NT2/D1 (cell line): ENCODE results near the gene SYT2.

Source experiments
- YY1 ChIP-seq: IDR thresholded peaks from 2 replicates; pipeline ENCODE4 v1.6.1; 2011; ENCODE audit not compliant: insufficient read length, insufficient read depth
- ZNF274 ChIP-seq: IDR thresholded peaks from 2 replicates; pipeline ENCODE4 v1.6.1; 2011; ENCODE audit warnings: mild to moderate bottlenecking, low read depth, low read length

DNA sequence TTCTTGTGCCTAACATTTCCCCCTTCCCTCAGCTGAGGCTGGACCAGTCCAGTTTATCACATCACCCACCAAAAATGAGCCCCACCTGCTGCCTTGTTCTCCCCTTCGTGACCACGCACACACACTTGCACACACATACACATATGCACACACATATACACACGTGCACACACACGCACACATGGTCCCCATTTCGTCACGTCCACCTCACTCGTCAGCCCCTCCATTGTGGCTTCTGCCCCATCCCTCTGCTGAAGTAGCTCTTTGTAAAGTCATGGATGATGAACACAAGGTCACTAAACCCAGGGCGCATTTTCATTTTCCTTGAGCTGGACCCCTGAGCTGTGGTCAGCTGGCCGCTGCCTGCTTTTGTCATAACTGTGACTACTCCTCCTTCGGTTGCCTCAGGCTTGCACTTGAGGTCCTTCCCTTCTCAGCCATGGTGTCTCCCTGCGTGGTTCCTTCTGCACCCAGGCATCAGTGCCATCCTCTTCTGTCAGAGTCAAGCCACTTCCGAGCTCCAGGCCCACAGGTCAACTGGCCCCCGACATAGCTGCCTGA, 93.8 kb downstream of the SYT2 start:
- TF ChIP-seq ZNF274 (no peak), YY1 (no peak)
